Upper lobe of left lung (tissue), 6 donors: Measurements from ENCODE around the gene NCOA6. TPM values are rescaled to one million over a fixed set of nuclear protein-coding genes. Genes with fewer than 3 reads are reported as not detected.
"Not testable (repeated sequence)": the region's sequence is repeated elsewhere in the genome, so short reads cannot be mapped to it uniquely, and the experiment has no call there.

Experiments
- ATAC-seq, 2 donors: fragments of 200-7000 bp; cut with Tn5 transposase; one replicate each; pipeline ENCODE4 v1.9.1; 2022; ENCODE audit warnings: mild to moderate bottlenecking in 2 of 2, moderate library complexity in 2 of 2; ENCODE audit not compliant: low FRiP score in 2 of 2
- DNase-seq, 2 donors: peaks; one replicate each; pipeline ENCODE4 v3.0.0-alpha.2; 2019 to 2020
- H3K27ac ChIP-seq, 4 donors: fragments of 200-600 bp; sonication (generic); one replicate each; pipeline ENCODE4 v1.5.1; 2016 to 2019
- H3K27me3 ChIP-seq, 4 donors: fragments of 200-600 bp; sonication (generic); one replicate each; pipeline ENCODE4 v1.5.1; 2017 to 2019
- H3K36me3 ChIP-seq, 4 donors: fragments of 200-600 bp; sonication (generic); one replicate each; pipeline ENCODE4 v1.5.1; 2016 to 2019
- H3K4me1 ChIP-seq, 4 donors: fragments of 200-600 bp; sonication (generic); one replicate each; pipeline ENCODE4 v1.5.1; 2018 to 2019
- H3K4me3 ChIP-seq, 4 donors: fragments of 200-600 bp; sonication (generic); one replicate each; pipeline ENCODE4 v1.5.1; 2017 to 2019; ENCODE audit warnings: mild to moderate bottlenecking in 2 of 4, moderate library complexity in 1 of 4
- H3K9me3 ChIP-seq, 4 donors: fragments of 200-600 bp; sonication (generic); one replicate each; pipeline ENCODE4 v1.5.1; 2018 to 2019
- EP300 ChIP-seq, 4 donors: sonication (generic); formaldehyde crosslinking; IDR thresholded peaks; one replicate each; pipeline ENCODE4 v1.5.1; 2017; ENCODE audit warnings: antibody characterized with exemption in 4 of 4, control low read depth in 2 of 4
- POLR2A ChIP-seq, 4 donors: fragments of 450-650 bp; IDR thresholded peaks; one replicate each; pipeline ENCODE4 v1.5.1; 2016 to 2017; ENCODE audit warnings: antibody characterized with exemption in 4 of 4, mild to moderate bottlenecking in 2 of 4
- POLR2AphosphoS5 ChIP-seq, 2 donors: sonication (generic); formaldehyde crosslinking; IDR thresholded peaks; one replicate each; pipeline ENCODE4 v1.5.1; 2017; ENCODE audit warnings: antibody characterized with exemption in 2 of 2
- WGBS, 2 donors: methylation state at CpG; one replicate each; pipeline ENCODE4 v1.1.5; 2017 to 2018; 5-methylcytosine and 5-hydroxymethylcytosine counted together
- total RNA-seq, 6 donors: library from RNA; depleted of rRNA in 4 of 6; stranded (reverse); fragments of >200 nt in 4 of 6; gene quantifications; one replicate each; pipeline versions ENCODE4 v1.1.0 to v1.2.1, GENCODE V29; 2016 to 2021
- TF ChIP-seq, protein P1 (sequence below), 6 experiments: fragments of 450-650 bp in 4 of 6; fragments of 200-600 bp in 2 of 6; sonication (generic) in 2 of 6; IDR thresholded peaks; one replicate each; pipeline ENCODE4 v1.5.1; 2016 to 2019; ENCODE audit warnings: antibody characterized with exemption in 6 of 6
- donor health status: DM: no; HTN: no; CAD: no; lungs with moderate emphysema.
- donor health status: DM: no; HTN: yes; CAD: no; lungs with severe emphysema.

NCOA6 gene
- total RNA-seq, 6 donors from 2014 or later, result 23.0 to 68.1 (median 25.8) TPM

DNA sequence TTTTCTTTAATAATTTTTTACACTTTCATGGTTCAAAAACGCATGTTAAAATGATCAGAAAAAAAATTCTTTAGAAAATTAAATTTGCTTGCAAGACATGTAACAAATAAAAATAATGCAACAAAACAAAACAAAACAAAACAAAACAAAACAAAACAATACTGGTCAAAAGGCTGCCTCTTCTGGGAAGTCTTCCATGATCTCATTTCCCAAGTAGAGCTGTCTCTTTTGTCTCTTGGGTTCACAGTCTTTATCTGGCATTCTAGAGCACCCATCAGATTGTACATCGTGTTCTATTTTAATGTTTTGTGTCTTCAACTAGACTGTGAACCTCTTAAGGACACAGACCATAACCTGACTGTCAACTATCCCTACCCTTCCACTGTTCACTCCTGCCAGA, 96.0 kb downstream of the NCOA6 start:
- Histone ChIP-seq H3K4me3 (no peak overlapping the region), H3K9me3 (no peaks in the 10 kb centered on the region), H3K27ac (no peak overlapping the region), H3K36me3 (peaks cover 7 to 79% (median 42%) of the 10 kb centered on the region in 4 donors), H3K4me1 (no peaks in the 10 kb centered on the region), H3K27me3 (no peaks in the 10 kb centered on the region)
- no peak for ATAC-seq
- TF ChIP-seq EP300 (IDR thresholded peaks at IDR 0.05), result no peak
- TF ChIP-seq, protein P1, sequence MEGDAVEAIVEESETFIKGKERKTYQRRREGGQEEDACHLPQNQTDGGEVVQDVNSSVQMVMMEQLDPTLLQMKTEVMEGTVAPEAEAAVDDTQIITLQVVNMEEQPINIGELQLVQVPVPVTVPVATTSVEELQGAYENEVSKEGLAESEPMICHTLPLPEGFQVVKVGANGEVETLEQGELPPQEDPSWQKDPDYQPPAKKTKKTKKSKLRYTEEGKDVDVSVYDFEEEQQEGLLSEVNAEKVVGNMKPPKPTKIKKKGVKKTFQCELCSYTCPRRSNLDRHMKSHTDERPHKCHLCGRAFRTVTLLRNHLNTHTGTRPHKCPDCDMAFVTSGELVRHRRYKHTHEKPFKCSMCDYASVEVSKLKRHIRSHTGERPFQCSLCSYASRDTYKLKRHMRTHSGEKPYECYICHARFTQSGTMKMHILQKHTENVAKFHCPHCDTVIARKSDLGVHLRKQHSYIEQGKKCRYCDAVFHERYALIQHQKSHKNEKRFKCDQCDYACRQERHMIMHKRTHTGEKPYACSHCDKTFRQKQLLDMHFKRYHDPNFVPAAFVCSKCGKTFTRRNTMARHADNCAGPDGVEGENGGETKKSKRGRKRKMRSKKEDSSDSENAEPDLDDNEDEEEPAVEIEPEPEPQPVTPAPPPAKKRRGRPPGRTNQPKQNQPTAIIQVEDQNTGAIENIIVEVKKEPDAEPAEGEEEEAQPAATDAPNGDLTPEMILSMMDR (IDR thresholded peaks at IDR 0.05), result no peak
- TF ChIP-seq POLR2A (IDR thresholded peaks at IDR 0.05), result no peak
- no peak for TF ChIP-seq POLR2AphosphoS5 (IDR thresholded peaks at IDR 0.05)
- WGBS, 2 donors, result 95 to 98% methylated on average over 2 of the region's 2 CpGs
- no peak for DNase-seq

DNA sequence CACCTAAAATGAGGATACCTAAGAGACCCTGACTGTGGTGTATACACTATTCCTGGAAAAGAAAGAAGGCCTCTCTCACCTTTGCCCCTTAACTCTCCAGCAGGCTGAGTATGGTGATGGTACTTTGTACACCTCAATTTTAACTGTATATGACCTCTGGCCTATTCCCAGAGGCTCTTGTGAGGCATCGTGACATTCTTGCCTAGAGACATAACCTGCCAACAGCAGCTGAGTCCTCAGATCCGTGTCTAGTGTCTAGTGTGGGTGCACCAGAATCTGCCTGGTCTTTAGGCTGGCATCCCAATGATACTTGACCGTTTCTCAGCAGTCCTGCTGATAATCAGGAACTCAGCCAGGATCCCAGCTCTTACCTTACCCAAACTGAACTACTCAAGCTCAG, 101.3 kb downstream of the NCOA6 start:
- DNase-seq, result no peak
- Histone ChIP-seq H3K36me3 (peaks cover 10 to 69% (median 45%) of the 10 kb centered on the region in 4 donors), H3K4me1 (no peaks in the 10 kb centered on the region), H3K9me3 (no peaks in the 10 kb centered on the region), H3K27ac (no peak overlapping the region), H3K4me3 (no peak overlapping the region), H3K27me3 (no peaks in the 10 kb centered on the region)
- TF ChIP-seq POLR2A (IDR thresholded peaks at IDR 0.05), result no peak
- TF ChIP-seq, protein P1 (IDR thresholded peaks at IDR 0.05), result no peak
- WGBS, 2 donors, result 83 to 94% methylated on average over 3 of the region's 3 CpGs
- ATAC-seq, result no peak

GRCh38 chr20:34722560-34722959, 102.9 kb downstream of the NCOA6 start:
- H3K27me3 ChIP-seq, H3K27ac ChIP-seq, H3K9me3 ChIP-seq, DNase-seq, H3K4me3 ChIP-seq, ATAC-seq, H3K4me1 ChIP-seq: not testable (repeated sequence)
- WGBS, 2 donors, result 88 to 91% methylated on average over 3 of the region's 3 CpGs
- peaks cover 10 to 64% (median 45%) of the 10 kb centered on the region in 4 donors for H3K36me3 ChIP-seq

DNA sequence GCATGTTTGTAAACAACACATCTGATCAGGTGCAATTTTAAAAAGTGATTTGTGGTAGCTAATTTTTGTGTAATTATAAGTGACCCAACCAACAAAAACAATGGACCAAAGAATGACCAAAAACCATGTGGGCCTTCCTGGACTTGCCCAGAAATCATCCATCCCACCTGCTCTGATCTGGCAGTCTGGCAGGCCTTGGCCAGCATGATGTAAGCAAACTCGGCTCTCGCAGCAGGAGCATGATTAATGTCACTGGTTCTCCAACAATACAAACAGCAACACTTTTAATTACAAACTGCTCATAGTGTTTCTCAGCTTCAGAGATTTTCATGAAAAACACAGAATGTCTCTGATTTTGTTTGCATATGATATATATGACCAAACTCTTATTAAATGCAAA, 105.2 kb downstream of the NCOA6 start:
- no peak overlapping the region for H3K27ac ChIP-seq
- no peaks in the 10 kb centered on the region for H3K4me1 ChIP-seq
- no peak for DNase-seq
- ATAC-seq, result no peak
- peaks cover 5 to 52% (median 31%) of the 10 kb centered on the region in 4 donors for H3K36me3 ChIP-seq
- no peak overlapping the region for H3K4me3 ChIP-seq
- TF ChIP-seq POLR2AphosphoS5 (IDR thresholded peaks at IDR 0.05) (no peak), POLR2A (IDR thresholded peaks at IDR 0.05) (no peak)
- H3K27me3 ChIP-seq, result no peaks in the 10 kb centered on the region
- no peaks in the 10 kb centered on the region for H3K9me3 ChIP-seq
- WGBS, 2 donors, result 58 to 68% methylated on average over 2 of the region's 2 CpGs

DNA sequence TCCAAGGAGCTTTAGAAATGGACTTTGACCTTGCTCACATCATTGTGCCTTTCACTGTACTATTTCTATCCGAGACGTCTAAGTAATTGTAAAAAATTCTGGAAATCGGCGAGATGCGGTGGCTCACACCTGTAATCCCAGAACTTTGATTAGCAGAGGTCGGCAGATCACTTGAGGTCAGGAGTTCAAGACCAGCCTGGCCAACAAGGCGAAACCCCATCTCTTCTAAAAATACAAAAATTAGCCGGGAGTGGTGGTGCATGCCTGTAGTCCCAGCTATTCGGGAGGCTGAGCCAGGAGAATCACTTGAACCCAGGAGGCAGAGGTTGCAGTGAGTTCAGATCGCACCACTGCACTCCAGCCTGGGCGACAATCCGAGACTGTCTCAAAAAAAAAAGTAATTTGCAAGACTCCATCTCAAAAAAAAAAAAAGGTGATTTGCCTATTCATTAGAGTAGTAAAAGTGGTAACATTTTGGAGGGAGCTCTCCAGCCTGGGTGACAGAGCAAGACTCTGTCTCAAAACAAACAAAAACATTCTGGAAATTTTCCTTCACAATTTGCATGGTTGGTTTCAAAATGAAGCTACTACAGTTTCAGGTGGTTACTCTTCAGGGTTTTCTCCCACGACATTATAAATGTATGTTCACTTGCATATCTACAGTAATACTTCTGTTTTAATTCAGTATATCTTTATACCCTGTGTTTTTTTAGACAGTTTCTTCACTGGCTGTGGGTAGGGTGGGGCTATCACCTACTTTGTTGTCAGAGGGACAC, 106.0 kb downstream of the NCOA6 start:
- H3K4me1 ChIP-seq, H3K4me3 ChIP-seq, H3K27ac ChIP-seq, H3K27me3 ChIP-seq, ATAC-seq, H3K9me3 ChIP-seq, DNase-seq: not testable (repeated sequence)
- WGBS, 2 donors, result 95 to 96% methylated on average over 13 of the region's 13 CpGs
- H3K36me3 ChIP-seq, result peaks cover 5 to 50% (median 27%) of the 10 kb centered on the region in 4 donors

- ATAC-seq, result no peak
- H3K27ac ChIP-seq, result no peak overlapping the region
- peaks cover 0 to 8% (median 2%) of the 10 kb centered on the region in 4 donors for H3K4me1 ChIP-seq
- H3K4me3 ChIP-seq, result no peak overlapping the region
- peaks cover 2 to 45% (median 29%) of the 10 kb centered on the region in 4 donors for H3K36me3 ChIP-seq
- no peaks in the 10 kb centered on the region for H3K9me3 ChIP-seq
- TF ChIP-seq POLR2AphosphoS5 (IDR thresholded peaks at IDR 0.05) (no peak), EP300 (IDR thresholded peaks at IDR 0.05) (no peak), POLR2A (IDR thresholded peaks at IDR 0.05) (no peak)
- TF ChIP-seq, protein P1 (IDR thresholded peaks at IDR 0.05), result no peak
- WGBS, 2 donors, result 75 to 83% methylated on average over 9 of the region's 9 CpGs
- H3K27me3 ChIP-seq, result no peaks in the 10 kb centered on the region
- DNase-seq, result no peak
These were observed 108.0 kb downstream of the NCOA6 start for GRCh38 chr20:34717230-34718095.
